HUES64 (cell line): ENCODE results near the gene POGLUT3.

Experiments
- H3K27ac ChIP-seq: 2 replicates; pipeline ENCODE4 v1.7.0; 2013; ENCODE audit warnings: low read depth, low read length, inconsistent platforms
- H3K27me3 ChIP-seq: 2 replicates; pipeline ENCODE4 v1.6.1; 2013; ENCODE audit warnings: mild to moderate bottlenecking, low read length; ENCODE audit not compliant: insufficient read depth
- H3K36me3 ChIP-seq: 2 replicates; pipeline ENCODE4 v1.6.1; 2013; ENCODE audit warnings: mild to moderate bottlenecking, low read length; ENCODE audit not compliant: insufficient read depth
- H3K4me1 ChIP-seq: 2 replicates; pipeline ENCODE4 v1.6.1; 2013; ENCODE audit warnings: mild to moderate bottlenecking, low read length, moderate library complexity; ENCODE audit not compliant: insufficient read depth
- H3K4me3 ChIP-seq: 2 replicates; pipeline ENCODE4 v1.5.1; 2013; ENCODE audit warnings: mild to moderate bottlenecking, low read length, moderate library complexity
- H3K9ac ChIP-seq: 2 replicates; pipeline ENCODE4 v1.6.1; 2013; ENCODE audit warnings: mild to moderate bottlenecking, low read depth, low read length
- H3K9me3 ChIP-seq: 2 replicates; pipeline ENCODE4 v1.6.1; 2013; ENCODE audit warnings: low read depth, low read length; ENCODE audit not compliant: insufficient read depth
- WGBS: fragments of 150-250, 120-280 bp; methylation state at CpG from one replicate; pipeline ENCODE4 v1.1.7; 2013; ENCODE audit warnings: missing lambda C conversion rate; 5-methylcytosine and 5-hydroxymethylcytosine counted together

Gene POGLUT3

DNA sequence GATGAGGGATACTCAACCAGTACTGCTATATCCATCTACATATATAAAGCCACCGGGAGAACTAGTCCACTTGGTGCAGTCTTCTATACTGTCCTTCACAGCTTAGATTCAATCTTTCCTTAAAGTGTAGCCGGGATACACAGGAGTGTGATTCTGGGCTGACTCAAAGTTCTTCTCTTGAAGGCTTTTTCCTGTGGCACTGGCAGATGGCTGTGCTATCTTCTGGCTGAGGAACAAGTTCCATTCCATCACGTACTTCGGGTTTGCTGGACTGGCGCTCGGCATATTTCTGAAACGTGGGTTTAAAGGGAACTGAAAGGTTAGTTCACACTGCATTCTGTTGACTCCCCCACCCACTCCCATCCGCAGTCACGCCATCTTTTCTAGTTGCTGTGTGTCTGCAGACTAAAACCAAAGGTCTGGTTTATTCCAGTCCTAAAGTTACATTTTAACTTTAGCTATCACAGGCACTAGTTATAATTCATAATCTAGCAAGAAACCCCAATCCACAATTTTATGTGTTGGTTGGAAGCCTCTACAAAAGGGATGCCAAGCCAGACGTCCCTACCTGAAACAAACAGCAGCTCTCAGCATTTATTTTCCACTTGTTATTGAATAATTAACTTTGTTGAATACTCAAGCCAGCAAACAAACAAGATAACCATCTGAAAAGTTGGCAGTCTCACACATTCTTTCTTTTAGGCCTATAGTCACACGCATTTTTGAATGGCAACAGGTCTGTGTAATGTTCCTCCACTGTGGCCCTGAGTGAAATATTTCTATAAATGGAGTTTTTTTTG is 23.3 kb downstream of the POGLUT3 start:
- Histone ChIP-seq H3K27ac (no peak overlapping the region), H3K9me3 (no peaks in the 10 kb centered on the region), H3K27me3 (no peaks in the 10 kb centered on the region), H3K36me3 (peaks cover 27% of the 10 kb centered on the region), H3K9ac (no peak overlapping the region), H3K4me1 (no peaks in the 10 kb centered on the region), H3K4me3 (no peak overlapping the region)
- 98% methylated on average over 10 of the region's 11 CpGs for WGBS

DNA sequence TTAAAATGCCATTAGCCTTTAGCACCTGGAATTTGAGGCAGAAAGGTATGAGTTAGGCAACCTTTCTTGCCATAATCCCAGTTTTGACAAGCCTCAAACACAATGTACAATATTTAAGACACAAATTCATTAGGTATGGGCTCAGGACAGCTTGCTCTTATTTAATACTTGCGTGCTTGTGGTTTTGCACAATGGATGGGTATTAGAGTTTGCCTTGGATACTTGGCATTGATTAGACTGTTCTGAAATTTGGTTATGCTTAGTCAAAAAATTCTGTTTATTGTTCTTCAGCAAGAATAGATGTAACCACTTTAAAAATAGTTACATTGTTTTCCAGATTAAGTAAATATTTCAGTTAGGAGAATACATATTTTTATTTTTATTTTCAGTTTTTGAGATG is 25.5 kb downstream of the POGLUT3 start:
- Histone ChIP-seq H3K27ac (no peak overlapping the region), H3K4me1 (no peaks in the 10 kb centered on the region), H3K36me3 (peaks cover 21% of the 10 kb centered on the region), H3K27me3 (no peaks in the 10 kb centered on the region), H3K9ac (no peak overlapping the region), H3K9me3 (no peaks in the 10 kb centered on the region), H3K4me3 (no peak overlapping the region)
- 100% methylated on average over 1 of the region's 1 CpG for WGBS

DNA sequence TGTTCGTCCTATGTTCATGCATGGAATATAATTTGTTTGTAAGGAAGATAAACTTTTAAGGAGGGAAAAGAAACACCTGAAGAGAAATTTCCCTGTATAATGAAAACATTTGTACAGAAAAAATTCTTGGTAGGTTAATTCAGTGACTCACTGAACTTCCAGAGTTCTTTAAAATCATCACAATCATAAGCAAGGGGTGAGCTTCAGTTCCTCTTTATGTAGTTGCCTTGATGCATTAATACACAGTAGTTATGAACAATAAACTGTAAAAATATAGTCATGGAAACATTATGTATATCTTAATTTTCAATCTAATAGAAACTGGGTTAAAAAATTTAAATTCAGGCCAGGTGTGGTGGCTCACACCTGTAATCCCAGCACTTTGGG is 29.7 kb downstream of the POGLUT3 start:
- Histone ChIP-seq H3K27me3 (no peaks in the 10 kb centered on the region), H3K36me3 (peaks cover 2% of the 10 kb centered on the region; the same call in 1 of the 2 replicates), H3K9ac (no peak overlapping the region), H3K4me3 (no peak overlapping the region), H3K9me3 (no peaks in the 10 kb centered on the region), H3K27ac (no peak overlapping the region), H3K4me1 (no peaks in the 10 kb centered on the region)
- 91% methylated on average over 1 of the region's 1 CpG for WGBS

DNA sequence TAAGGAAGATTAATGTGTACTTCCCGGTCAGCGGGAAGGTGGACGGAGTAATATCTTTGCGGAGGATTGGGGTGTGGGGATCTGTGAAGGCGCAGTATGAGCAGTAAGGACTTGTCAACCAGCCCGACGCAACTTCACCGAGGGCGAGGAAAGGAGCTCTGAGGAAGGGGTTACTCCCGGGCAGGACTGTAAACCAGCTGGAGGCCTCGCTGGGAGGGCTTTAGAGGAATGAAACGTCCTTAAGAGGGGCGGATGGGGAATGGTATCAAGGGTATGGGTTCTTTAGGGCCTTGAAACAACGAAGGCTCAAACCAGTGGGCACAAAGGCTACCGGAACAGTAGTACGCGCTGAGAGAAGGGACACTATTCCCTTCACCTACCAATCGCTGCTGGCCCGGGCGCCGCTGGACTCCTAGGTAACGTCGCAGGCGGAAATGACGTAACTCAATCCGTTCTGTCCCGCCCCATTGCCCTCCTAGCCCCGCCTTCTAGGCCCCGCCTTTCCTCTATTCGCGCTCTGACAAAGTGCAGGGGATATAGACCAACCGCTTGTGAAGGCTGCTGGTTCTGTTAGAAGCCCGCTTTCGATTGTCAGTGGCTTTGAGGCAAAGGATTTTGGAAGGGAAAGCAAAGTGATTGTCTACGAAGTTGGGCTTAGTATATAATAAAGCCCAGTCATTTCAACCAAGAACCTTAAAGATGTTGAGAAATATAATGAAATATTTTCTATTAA is 30.9 kb downstream of the POGLUT3 start, which contains the start of gene C11orf65:
Gene C11orf65 (minus strand): TSS at position 439 of the 733 bp plus-strand sequence. CDS start 5,970 bp downstream, outside the sequence.
- 3% methylated on average over 35 of the region's 35 CpGs for WGBS
- H3K9me3 ChIP-seq, result no peaks in the 10 kb centered on the region
- H3K9ac ChIP-seq, result peak within 1 kb of the TSS; percentile 93
- H3K4me3 ChIP-seq, result peak within 1 kb of the TSS; percentile 83
- H3K27ac ChIP-seq, result peak within 1 kb of the TSS; percentile 91
- H3K36me3 ChIP-seq, result no peaks in the 10 kb centered on the region
- H3K27me3 ChIP-seq, result no peaks in the 10 kb centered on the region
- H3K4me1 ChIP-seq, result no peaks in the 10 kb centered on the region

DNA sequence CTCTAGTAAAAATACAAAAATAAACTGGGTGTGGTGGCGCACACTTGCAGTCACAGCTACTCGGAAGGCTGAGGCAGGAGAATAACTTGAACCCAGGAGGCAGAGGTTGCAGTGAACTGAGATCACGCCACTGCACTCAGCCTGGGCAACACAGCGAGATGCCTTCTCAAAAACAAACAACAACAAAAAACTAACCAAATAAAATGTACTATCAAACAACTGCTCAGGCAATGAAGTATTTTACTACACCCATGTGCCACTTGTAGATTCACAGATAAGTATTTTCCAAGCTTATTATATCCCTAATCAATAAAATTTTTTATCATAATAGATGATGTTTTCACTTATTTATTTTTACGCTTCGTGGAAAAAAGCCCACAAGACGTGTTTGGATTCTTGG is 31.8 kb downstream of the POGLUT3 start:
- 91% methylated on average over 7 of the region's 7 CpGs for WGBS
- no peaks in the 10 kb centered on the region for H3K9me3 ChIP-seq
- H3K4me3 ChIP-seq, result peak overlapping the region; percentile 83
- peak overlapping the region; percentile 91; the same call in 1 of the 2 replicates for H3K27ac ChIP-seq
- no peaks in the 10 kb centered on the region for H3K4me1 ChIP-seq
- H3K27me3 ChIP-seq, result no peaks in the 10 kb centered on the region
- peak overlapping the region; percentile 93; the same call in 1 of the 2 replicates for H3K9ac ChIP-seq
- no peaks in the 10 kb centered on the region for H3K36me3 ChIP-seq

DNA sequence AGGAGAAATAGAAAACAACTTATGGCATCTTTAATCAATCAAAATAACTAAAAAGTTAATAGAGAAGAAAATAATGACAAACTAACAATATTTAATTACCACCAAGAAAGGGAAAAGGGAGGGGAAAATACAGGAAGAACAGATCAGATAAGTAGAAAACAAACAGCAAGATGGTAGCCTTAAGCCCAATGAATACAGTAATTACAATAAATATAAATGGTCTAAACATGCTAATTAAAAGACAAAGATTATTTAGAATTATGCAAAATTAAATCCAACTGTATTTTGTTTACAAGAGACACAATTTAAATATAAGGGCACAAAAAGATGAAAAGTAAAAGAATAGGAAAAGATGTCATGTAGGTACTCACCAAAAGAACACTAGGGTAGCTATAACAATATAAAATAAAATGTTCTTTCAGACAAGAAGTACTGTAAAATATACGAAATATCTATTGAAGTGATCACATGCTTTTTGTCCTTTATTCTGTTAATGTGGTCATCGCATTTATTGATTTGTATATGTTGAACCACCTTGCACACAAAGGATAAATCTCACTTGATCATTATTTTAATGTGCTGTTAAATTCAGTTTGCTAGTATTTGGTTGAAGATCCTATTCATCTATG is 44.9 kb downstream of the POGLUT3 start:
- H3K36me3 ChIP-seq, result no peaks in the 10 kb centered on the region
- no peak overlapping the region for H3K4me3 ChIP-seq
- H3K9ac ChIP-seq, result no peak overlapping the region
- WGBS, result 100% methylated on average over 1 of the region's 2 CpGs
- H3K27ac ChIP-seq, result no peak overlapping the region
- H3K27me3 ChIP-seq, result no peaks in the 10 kb centered on the region
- H3K4me1 ChIP-seq, result no peaks in the 10 kb centered on the region
- peaks cover 15% of the 10 kb centered on the region for H3K9me3 ChIP-seq
